Breast epithelium (tissue), 3 donors: ENCODE measurements around the gene OTULIN.

Source experiments
- POLR2A ChIP-seq: fragments of 450-650 bp; IDR thresholded peaks from one replicate; pipeline ENCODE4 v1.6.1; 2016; ENCODE audit warnings: antibody characterized with exemption, mild to moderate bottlenecking, moderate library complexity
- TF ChIP-seq, protein P1 (sequence below), 3 donors: fragments of 450-650 bp; IDR thresholded peaks; one replicate each; pipeline ENCODE4 v1.5.1; 2016 to 2017; ENCODE audit warnings: antibody characterized with exemption in 3 of 3, mild to moderate bottlenecking in 3 of 3, moderate library complexity in 3 of 3

DNA sequence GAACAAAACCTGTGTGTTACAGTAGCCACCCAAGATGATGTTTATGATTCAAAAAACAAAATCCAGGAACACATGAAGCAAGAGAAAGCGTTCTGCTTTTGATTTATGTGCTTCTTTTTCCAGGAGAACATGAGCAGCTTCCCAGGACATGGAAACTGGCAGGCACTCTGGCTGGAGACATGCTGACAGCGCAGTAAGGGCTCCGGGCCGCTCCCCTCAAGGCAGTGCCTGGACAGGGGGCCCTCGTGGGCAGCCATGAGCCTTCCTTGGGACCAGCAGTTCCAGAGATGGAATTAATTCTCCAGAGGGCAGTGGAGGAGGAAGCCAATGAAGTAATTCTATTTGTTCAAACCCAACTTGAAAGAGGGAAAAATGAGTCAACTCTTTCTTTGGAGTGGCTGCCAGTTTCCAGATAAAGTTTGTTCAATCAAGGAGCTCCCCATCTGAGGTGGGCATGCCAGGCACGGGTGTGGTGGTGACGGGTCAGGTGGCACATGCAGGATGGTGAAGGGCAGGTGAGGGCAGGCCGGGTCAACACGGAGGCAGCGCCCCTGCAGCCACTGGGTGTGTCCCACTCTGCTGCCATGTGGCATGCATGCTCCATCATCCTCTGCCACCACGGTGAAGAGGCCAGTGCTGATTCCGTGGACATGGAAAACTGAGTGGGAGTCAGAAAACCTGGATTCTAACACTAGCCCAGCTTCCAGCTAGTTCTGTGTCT lies 83.8 kb downstream of the OTULIN start:
- TF ChIP-seq POLR2A: no peak
- TF ChIP-seq, protein P1, sequence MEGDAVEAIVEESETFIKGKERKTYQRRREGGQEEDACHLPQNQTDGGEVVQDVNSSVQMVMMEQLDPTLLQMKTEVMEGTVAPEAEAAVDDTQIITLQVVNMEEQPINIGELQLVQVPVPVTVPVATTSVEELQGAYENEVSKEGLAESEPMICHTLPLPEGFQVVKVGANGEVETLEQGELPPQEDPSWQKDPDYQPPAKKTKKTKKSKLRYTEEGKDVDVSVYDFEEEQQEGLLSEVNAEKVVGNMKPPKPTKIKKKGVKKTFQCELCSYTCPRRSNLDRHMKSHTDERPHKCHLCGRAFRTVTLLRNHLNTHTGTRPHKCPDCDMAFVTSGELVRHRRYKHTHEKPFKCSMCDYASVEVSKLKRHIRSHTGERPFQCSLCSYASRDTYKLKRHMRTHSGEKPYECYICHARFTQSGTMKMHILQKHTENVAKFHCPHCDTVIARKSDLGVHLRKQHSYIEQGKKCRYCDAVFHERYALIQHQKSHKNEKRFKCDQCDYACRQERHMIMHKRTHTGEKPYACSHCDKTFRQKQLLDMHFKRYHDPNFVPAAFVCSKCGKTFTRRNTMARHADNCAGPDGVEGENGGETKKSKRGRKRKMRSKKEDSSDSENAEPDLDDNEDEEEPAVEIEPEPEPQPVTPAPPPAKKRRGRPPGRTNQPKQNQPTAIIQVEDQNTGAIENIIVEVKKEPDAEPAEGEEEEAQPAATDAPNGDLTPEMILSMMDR (IDR thresholded peaks at IDR 0.05): no peak
